ENCODE data around the gene BMPR1B. TPM values are rescaled to one million over a fixed set of nuclear protein-coding genes. Genes with fewer than 3 reads are reported as not detected.

Gene BMPR1B
- total and polyA plus RNA-seq, 9 of the 15 experiments (the other 6 are each of a cell fraction or from before 2014, with no cell fraction given): 0.01 TPM; not detected in 8

DNA sequence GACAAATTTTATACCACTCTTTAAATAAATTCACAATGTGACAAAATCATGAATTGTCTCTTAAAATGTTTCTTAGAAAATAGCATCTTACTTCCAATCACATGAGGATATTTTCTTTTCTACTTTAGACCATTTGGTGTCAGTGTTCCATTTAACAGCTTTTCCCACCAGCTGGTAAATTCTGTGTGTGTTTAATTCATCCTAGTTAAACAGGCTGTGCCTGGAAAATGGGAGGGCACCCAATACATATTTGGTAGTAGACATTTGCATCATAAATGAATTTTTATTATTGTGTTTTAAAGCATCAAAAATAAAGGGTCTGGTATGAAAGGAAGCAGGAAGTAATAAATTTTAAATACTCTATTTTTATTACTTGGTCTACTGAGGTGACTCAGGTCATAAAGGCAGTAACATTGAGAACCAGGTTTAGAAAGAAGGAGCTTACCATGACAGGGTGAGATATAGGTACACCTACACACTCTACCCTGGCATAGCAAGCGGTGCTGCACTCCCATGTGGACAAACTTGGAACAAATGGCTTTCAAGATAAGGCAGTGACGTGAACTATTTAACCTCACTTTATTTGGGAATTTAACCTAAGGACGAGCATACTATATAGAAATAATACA lies 344.5 kb downstream of the BMPR1B start (continued):
- TF ChIP-seq, protein P1, sequence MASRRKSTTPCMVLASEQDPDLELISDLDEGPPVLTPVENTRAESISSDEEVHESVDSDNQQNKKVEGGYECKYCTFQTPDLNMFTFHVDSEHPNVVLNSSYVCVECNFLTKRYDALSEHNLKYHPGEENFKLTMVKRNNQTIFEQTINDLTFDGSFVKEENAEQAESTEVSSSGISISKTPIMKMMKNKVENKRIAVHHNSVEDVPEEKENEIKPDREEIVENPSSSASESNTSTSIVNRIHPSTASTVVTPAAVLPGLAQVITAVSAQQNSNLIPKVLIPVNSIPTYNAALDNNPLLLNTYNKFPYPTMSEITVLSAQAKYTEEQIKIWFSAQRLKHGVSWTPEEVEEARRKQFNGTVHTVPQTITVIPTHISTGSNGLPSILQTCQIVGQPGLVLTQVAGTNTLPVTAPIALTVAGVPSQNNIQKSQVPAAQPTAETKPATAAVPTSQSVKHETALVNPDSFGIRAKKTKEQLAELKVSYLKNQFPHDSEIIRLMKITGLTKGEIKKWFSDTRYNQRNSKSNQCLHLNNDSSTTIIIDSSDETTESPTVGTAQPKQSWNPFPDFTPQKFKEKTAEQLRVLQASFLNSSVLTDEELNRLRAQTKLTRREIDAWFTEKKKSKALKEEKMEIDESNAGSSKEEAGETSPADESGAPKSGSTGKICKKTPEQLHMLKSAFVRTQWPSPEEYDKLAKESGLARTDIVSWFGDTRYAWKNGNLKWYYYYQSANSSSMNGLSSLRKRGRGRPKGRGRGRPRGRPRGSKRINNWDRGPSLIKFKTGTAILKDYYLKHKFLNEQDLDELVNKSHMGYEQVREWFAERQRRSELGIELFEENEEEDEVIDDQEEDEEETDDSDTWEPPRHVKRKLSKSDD (conservative IDR thresholded peaks at IDR 0.05; ENCODE audit: low read length): no peak
- TF ChIP-seq MTA2 (IDR thresholded peaks at IDR 0.05; ENCODE audit: low read depth): no peak

DNA sequence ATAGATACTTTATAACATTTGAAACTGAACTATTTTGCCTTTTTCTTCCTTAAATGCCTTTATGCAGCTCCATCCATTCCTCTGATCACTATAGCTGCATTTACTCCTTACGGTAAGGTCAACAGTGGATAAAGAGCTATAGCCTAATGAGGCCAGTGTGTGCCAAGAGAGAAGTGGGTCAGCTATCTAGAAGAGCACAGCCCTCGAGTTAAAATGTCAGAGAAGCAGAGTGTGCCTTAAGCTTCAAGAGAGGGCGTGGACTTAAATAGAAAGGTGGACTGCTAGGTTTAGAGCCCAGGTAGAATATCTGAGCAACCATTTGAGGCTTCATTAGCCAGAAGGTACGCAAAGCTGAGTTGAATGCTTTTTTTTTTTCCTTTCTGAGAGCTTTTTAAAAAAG lies 347.4 kb downstream of the BMPR1B start:
- Histone ChIP-seq H3K9me1 (ENCODE audit: control insufficient read depth, insufficient read depth, low read length) (no peaks in the 10 kb centered on the region), H3K9ac (ENCODE audit: insufficient read depth in 1 of 2, low read depth in 2 of 2, low read length in 2 of 2) (no peak overlapping the region), H3K27me3 (ENCODE audit: control insufficient read depth in 2 of 2, insufficient read depth in 2 of 2, low read length in 2 of 2) (no peaks in the 10 kb centered on the region), H3K36me3 (ENCODE audit: control insufficient read depth, insufficient read depth, low read length) (no peaks in the 10 kb centered on the region), H3K9me3 (replicated peaks; ENCODE audit: control insufficient read depth, insufficient read depth, low read depth, low read length) (no peaks in the 10 kb centered on the region), H2AFZ (ENCODE audit: low read depth, low read length) (no peak overlapping the region), H3K4me3 (no peak overlapping the region), H3K4me1 (replicated peaks in 1 of 2; ENCODE audit: control insufficient read depth in 2 of 2, insufficient read depth in 2 of 2, low read length in 2 of 2) (no peaks in the 10 kb centered on the region), H3K79me2 (ENCODE audit: control insufficient read depth, insufficient read depth, low read length) (no peaks in the 10 kb centered on the region), H4K20me1 (replicated peaks; ENCODE audit: control insufficient read depth, insufficient read depth, low read length) (no peaks in the 10 kb centered on the region), H3K4me2 (ENCODE audit: insufficient read depth, low read length) (no peak overlapping the region), H3K27ac (ENCODE audit: extremely low read depth, low read depth, low read length) (no peak overlapping the region)
- TF ChIP-seq, protein P2, sequence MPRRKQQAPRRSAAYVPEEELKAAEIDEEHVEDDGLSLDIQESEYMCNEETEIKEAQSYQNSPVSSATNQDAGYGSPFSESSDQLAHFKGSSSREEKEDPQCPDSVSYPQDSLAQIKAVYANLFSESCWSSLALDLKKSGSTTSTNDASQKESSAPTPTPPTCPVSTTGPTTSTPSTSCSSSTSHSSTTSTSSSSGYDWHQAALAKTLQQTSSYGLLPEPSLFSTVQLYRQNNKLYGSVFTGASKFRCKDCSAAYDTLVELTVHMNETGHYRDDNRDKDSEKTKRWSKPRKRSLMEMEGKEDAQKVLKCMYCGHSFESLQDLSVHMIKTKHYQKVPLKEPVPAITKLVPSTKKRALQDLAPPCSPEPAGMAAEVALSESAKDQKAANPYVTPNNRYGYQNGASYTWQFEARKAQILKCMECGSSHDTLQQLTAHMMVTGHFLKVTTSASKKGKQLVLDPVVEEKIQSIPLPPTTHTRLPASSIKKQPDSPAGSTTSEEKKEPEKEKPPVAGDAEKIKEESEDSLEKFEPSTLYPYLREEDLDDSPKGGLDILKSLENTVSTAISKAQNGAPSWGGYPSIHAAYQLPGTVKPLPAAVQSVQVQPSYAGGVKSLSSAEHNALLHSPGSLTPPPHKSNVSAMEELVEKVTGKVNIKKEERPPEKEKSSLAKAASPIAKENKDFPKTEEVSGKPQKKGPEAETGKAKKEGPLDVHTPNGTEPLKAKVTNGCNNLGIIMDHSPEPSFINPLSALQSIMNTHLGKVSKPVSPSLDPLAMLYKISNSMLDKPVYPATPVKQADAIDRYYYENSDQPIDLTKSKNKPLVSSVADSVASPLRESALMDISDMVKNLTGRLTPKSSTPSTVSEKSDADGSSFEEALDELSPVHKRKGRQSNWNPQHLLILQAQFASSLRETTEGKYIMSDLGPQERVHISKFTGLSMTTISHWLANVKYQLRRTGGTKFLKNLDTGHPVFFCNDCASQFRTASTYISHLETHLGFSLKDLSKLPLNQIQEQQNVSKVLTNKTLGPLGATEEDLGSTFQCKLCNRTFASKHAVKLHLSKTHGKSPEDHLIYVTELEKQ (CRISPR knock-in tag; IDR thresholded peaks at IDR 0.05): no peak
- no peak for TF ChIP-seq TAF15 (IDR thresholded peaks at IDR 0.05; ENCODE audit: low read depth, low read length)
- no peak for TF ChIP-seq SIX5 (IDR thresholded peaks at IDR 0.05; ENCODE audit: borderline replicate concordance in 1 of 2, insufficient read depth in 1 of 2, low read depth in 1 of 2, low read length in 2 of 2)
- TF ChIP-seq, protein P3, sequence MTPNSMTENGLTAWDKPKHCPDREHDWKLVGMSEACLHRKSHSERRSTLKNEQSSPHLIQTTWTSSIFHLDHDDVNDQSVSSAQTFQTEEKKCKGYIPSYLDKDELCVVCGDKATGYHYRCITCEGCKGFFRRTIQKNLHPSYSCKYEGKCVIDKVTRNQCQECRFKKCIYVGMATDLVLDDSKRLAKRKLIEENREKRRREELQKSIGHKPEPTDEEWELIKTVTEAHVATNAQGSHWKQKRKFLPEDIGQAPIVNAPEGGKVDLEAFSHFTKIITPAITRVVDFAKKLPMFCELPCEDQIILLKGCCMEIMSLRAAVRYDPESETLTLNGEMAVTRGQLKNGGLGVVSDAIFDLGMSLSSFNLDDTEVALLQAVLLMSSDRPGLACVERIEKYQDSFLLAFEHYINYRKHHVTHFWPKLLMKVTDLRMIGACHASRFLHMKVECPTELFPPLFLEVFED (CRISPR knock-in tag; conservative IDR thresholded peaks at IDR 0.05): no peak
- ChIA-PET POLR2A (interaction anchor here (1.1 kb wide), 1 partner anchor 20 kb away, joined by 3 read pairs; no protein-coding TSS in a partner anchor), CTCF (ENCODE audit: low intra/inter-chr PET ratio) (no interaction called here)
- ATAC-seq (no peak), DNase-seq (ENCODE audit: extremely low read depth in 1 of 4, low spot score in 3 of 4) (no peak), FAIRE-seq (no peak)
- WGBS (ENCODE audit: insufficient coverage, low coverage, missing lambda C conversion rate): 0% methylated on average over 4 of the region's 4 CpGs
- intact Hi-C loops (cut with micrococcal nuclease) (no loop called here), in situ Hi-C loops (cut with MboI) (loop anchor here (25.0 kb wide), 1 partner anchor 468 kb away; no protein-coding TSS in a partner anchor)
- BruUV-seq (replicated peaks): no TSS peak
